NB4 (cell line): ENCODE results near the gene PDP2.

Experiments
- DNase-seq: peaks from one replicate; pipeline ENCODE4 v3.0.0; 2010; ENCODE audit warnings: low read depth
- H3K4me3 ChIP-seq: one replicate; pipeline ENCODE4 v1.5.1; 2011; ENCODE audit warnings: mild to moderate bottlenecking, low read depth, low read length, moderate library complexity
- MAX ChIP-seq: IDR thresholded peaks from 2 replicates; pipeline ENCODE4 v1.6.1; 2011; ENCODE audit warnings: low read depth, low read length
- MYC ChIP-seq: IDR thresholded peaks from 2 replicates; pipeline ENCODE4 v1.6.1; 2011; ENCODE audit warnings: low read depth, low read length
- POLR2A ChIP-seq: IDR thresholded peaks from 2 replicates; pipeline ENCODE4 v1.6.1; 2011; ENCODE audit warnings: mild to moderate bottlenecking; ENCODE audit not compliant: insufficient read length; ENCODE audit errors: extremely low read depth
- TF ChIP-seq, protein P1 (sequence below): IDR thresholded peaks from one replicate; pipeline ENCODE4 v1.5.1; 2012; ENCODE audit warnings: low read depth, low read length

Gene PDP2

DNA sequence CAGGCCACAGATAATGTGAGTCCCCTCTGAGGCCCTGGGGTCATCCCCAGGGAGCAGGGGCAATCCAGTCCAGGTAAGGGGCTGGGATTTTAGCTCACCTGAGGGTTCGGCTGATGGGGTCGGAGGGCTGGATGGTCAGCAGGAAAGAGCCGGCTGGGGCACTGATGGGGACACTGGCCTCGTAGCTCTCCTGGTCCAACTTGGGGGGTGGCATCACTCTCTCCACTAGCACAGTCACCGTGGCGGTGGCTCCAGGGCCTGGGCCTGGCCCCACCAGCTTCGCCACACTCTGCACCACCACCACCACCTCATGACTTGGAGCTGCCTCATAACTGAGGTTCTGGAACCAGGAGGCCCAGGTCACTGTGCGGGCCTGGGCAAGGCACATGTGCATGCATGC lies 31.5 kb downstream of the PDP2 start:
- TF ChIP-seq POLR2A (no peak), MAX (no peak), MYC (no peak)
- TF ChIP-seq, protein P1, sequence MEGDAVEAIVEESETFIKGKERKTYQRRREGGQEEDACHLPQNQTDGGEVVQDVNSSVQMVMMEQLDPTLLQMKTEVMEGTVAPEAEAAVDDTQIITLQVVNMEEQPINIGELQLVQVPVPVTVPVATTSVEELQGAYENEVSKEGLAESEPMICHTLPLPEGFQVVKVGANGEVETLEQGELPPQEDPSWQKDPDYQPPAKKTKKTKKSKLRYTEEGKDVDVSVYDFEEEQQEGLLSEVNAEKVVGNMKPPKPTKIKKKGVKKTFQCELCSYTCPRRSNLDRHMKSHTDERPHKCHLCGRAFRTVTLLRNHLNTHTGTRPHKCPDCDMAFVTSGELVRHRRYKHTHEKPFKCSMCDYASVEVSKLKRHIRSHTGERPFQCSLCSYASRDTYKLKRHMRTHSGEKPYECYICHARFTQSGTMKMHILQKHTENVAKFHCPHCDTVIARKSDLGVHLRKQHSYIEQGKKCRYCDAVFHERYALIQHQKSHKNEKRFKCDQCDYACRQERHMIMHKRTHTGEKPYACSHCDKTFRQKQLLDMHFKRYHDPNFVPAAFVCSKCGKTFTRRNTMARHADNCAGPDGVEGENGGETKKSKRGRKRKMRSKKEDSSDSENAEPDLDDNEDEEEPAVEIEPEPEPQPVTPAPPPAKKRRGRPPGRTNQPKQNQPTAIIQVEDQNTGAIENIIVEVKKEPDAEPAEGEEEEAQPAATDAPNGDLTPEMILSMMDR = no peak
- H3K4me3 ChIP-seq = no peak overlapping the region
- DNase-seq = no peak

GRCh38 chr16:66913081-66913480 lies 32.8 kb downstream of the PDP2 start:
- H3K4me3 ChIP-seq = no peak overlapping the region
- TF ChIP-seq MYC (no peak), MAX (no peak), POLR2A (no peak)
- TF ChIP-seq, protein P1 = no peak
- DNase-seq = no peak

GRCh38 chr16:66913711-66914110 lies 33.4 kb downstream of the PDP2 start:
- no peak for DNase-seq
- TF ChIP-seq, protein P1 = no peak
- TF ChIP-seq MAX (no peak), POLR2A (no peak), MYC (no peak)

DNA sequence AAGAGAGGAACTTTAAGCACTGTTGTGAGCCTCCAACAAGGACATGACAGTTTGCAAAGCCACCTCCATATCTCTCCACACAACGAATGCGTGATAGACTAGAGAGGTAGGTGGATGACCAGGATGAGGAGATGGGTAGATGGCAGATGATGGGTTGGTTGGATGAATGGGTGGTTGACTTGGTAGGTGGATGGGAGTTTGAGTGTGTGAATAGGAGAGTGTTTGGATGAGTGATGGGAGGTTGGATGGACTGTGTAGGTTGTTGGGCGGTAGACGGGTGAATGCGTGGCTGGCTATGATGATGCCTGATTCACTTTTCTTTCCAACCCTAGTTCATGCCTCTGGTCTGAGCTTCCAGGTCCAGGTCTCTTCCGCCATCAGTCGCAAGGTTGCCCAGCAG lies 34.2 kb downstream of the PDP2 start:
- DNase-seq = no peak
- no peak for TF ChIP-seq MYC
- TF ChIP-seq, protein P1 = no peak
- no peak for TF ChIP-seq MAX
- TF ChIP-seq POLR2A = no peak
- no peak overlapping the region for H3K4me3 ChIP-seq

More at GRCh38 chr16:66913711-66914110, 33.4 kb downstream of the PDP2 start:
- no peak overlapping the region for H3K4me3 ChIP-seq

- DNase-seq = no peak
- H3K4me3 ChIP-seq = no peak overlapping the region
- TF ChIP-seq POLR2A (no peak), MYC (no peak), MAX (no peak)
- TF ChIP-seq, protein P1 = no peak
Measured at GRCh38 chr16:66915041-66915440, 34.7 kb downstream of the PDP2 start.

DNA sequence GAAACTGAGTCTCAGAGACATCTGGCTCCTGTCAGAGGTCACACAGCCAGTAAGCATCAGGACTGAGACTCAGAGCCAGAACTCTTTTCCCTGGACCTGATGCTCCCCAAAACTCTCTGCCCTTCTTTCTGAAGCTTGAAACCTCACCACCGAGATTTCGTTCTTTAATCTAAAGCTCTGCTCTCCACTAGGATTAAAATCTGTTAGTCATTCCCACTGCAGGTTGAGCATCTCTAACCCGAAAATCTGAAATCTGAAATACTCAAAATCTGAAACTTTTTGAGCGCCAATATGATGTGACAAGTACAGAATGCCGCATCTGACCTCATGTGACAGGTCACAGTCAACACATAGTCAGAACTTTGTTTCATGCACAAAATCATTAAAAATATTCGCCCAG lies 36.2 kb downstream of the PDP2 start:
- TF ChIP-seq MAX = no peak
- DNase-seq = no peak
- no peak overlapping the region for H3K4me3 ChIP-seq
